ENCODE results near the gene DDC.

GRCh38 chr7:50592940-50593339 is 27.7 kb upstream of the DDC start:
- TF ChIP-seq TAF1 (IDR thresholded peaks at IDR 0.05; ENCODE audit: low read depth) (no peak), MAX (IDR thresholded peaks at IDR 0.05) (no peak), TCF12 (IDR thresholded peaks at IDR 0.05; ENCODE audit: low read depth) (no peak), REST (IDR thresholded peaks at IDR 0.05; ENCODE audit: low read depth) (no peak)
